Measurements from ENCODE around the gene CSPG4. TPM values are rescaled to one million over a fixed set of nuclear protein-coding genes. Genes with fewer than 3 reads are reported as not detected.
"Not testable (repeated sequence)": the region's sequence is repeated elsewhere in the genome, so short reads cannot be mapped to it uniquely, and the experiment has no call there.

The CSPG4 gene
- total and polyA plus RNA-seq, 2 of the 4 experiments (the other 2 are of a cell fraction), result 12.4 to 28.4 TPM

DNA sequence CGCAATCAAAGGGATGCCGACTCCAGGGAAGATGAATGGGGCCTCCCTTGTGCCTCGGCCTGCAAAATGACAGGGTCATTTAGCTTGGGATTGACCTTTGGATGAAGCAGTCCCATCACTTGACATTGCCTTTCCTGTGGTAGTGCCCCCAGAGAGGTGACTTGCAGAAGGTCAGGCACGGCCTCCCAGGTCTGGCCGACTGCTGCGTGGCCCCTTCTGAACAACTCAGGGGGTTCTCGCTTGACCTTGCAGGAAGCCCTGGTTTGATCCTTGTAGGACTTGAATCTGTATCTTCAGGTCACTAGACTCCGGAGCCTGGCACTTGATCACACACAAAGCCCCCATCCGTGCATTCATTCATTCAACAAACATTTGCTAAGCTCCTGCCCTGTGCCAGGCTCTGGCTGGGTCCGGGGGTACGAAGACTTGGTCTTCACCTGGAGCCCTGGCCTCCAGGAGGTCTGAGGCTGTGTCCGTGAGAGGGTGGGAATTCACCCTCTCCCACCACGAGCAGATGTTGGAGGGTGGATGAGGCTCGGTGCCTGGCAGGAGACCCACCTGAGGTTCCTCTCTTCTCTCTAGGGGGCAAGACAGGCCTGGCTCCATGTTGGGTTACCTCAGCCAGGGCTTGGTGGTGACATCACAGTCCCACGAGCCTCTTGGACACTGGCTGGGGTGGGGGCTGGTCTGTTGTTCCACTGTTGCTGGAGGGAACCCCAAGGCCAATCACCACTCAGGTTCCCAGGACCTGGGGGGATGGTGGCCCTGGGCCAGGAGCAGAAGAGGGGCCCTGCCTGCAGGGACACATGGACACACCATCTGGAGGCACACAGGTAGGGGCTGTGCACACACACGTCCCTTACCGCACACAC lies 18.0 kb upstream of the CSPG4 start:
- H3K27me3 ChIP-seq (ENCODE audit: control insufficient read depth, insufficient read depth, low read length); H3K4me2 ChIP-seq (ENCODE audit: low read depth, low read length); H4K91ac ChIP-seq (ENCODE audit: insufficient read depth, low read depth, low read length); DNase-seq; H3K4me1 ChIP-seq (ENCODE audit: control insufficient read depth, insufficient read depth, low read length); BruUV-seq (replicated peaks); H3K79me1 ChIP-seq (ENCODE audit: low read depth in 1 of 2, low read length in 2 of 2); H4K5ac ChIP-seq (ENCODE audit: low read depth, low read length); H3K9me3 ChIP-seq (ENCODE audit: control insufficient read depth, insufficient read depth, low read length); H3K27ac ChIP-seq (ENCODE audit: insufficient read depth, low read length); H3K9ac ChIP-seq (ENCODE audit: low read depth, low read length); H2BK20ac ChIP-seq (ENCODE audit: low read depth, low read length); H3K4me3 ChIP-seq (ENCODE audit: insufficient read depth, low read depth, low read length); H3K4ac ChIP-seq (ENCODE audit: low read depth, low read length); H2AK9ac ChIP-seq (replicated peaks; ENCODE audit: low read depth, low read length, poor library complexity); H3K56ac ChIP-seq (ENCODE audit: extremely low read depth, insufficient read depth, low read length); H4K20me1 ChIP-seq (ENCODE audit: insufficient read depth, low read length); H3K9me1 ChIP-seq (ENCODE audit: insufficient read depth, low read length); H2BK120ac ChIP-seq (ENCODE audit: low read depth, low read length); CTCF ChIA-PET; ATAC-seq (ENCODE audit: low read depth); H3K14ac ChIP-seq (replicated peaks; ENCODE audit: low read depth, low read length); H2BK5ac ChIP-seq (ENCODE audit: low read depth, low read length, poor library complexity, severe bottlenecking); H3K23ac ChIP-seq (ENCODE audit: low read depth, low read length); POLR2A ChIA-PET (ENCODE audit: unreplicated experiment); H2BK15ac ChIP-seq (ENCODE audit: low read depth, low read length); intact Hi-C loops (cut with micrococcal nuclease); H3K18ac ChIP-seq (ENCODE audit: low read depth, low read length); H3K36me3 ChIP-seq (ENCODE audit: control insufficient read depth, insufficient read depth, low read length); H2AFZ ChIP-seq (replicated peaks; ENCODE audit: low read length, poor library complexity); dilution Hi-C loops (cut with HindIII; ENCODE audit: low sequenced_read_pairs, unreplicated experiment): not testable (repeated sequence)
- Histone ChIP-seq H2AK5ac (ENCODE audit: low read depth, low read length) (peak overlapping the region; percentile 84; the same call in 1 of the 2 replicates), H4K8ac (ENCODE audit: low read depth in 2 of 2, low read length in 2 of 2) (peak overlapping the region in 1 of 2 experiments; percentile 81; a peak in 1 of 4 replicates)
- in situ Hi-C loops (cut with MboI; ENCODE audit: low sequenced_read_pairs), result loop anchor here (5.0 kb wide), 1 partner anchor 43 kb away; no protein-coding TSS in a partner anchor
- 95% methylated on average over 3 of the region's 17 CpGs; no CpG with 5 or more reads in 1 of the 2 experiments for WGBS, 2 experiments (ENCODE audit: extremely low coverage in 2 of 2, insufficient read length in 1 of 2)

Measured in IMR-90 (cell line).